HG02678 (cell line): ENCODE data around the gene AADACL3.
"Not testable (repeated sequence)": the region's sequence is repeated elsewhere in the genome, so short reads cannot be mapped to it uniquely, and the experiment has no call there.

Experiments
- ATAC-seq: cut with Tn5 transposase; IDR thresholded peaks from one replicate; pipeline ENCODE4 v1.9.1; 2021; ENCODE audit warnings: mild to moderate bottlenecking, moderate library complexity; ENCODE audit not compliant: unreplicated experiment

AADACL3 gene, protein sequence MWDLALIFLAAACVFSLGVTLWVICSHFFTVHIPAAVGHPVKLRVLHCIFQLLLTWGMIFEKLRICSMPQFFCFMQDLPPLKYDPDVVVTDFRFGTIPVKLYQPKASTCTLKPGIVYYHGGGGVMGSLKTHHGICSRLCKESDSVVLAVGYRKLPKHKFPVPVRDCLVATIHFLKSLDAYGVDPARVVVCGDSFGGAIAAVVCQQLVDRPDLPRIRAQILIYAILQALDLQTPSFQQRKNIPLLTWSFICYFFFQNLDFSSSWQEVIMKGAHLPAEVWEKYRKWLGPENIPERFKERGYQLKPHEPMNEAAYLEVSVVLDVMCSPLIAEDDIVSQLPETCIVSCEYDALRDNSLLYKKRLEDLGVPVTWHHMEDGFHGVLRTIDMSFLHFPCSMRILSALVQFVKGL

GRCh38 chr1:12715896-12716437 is at the start of gene AADACL3:
AADACL3 (plus strand) TSS chr1:12716110; CDS start chr1:12716177, 67 bp downstream.
- ATAC-seq, result no peak

- no peak for ATAC-seq
These were observed 49.7 kb upstream of the AADACL3 start for GRCh38 chr1:12666141-12666735.

DNA sequence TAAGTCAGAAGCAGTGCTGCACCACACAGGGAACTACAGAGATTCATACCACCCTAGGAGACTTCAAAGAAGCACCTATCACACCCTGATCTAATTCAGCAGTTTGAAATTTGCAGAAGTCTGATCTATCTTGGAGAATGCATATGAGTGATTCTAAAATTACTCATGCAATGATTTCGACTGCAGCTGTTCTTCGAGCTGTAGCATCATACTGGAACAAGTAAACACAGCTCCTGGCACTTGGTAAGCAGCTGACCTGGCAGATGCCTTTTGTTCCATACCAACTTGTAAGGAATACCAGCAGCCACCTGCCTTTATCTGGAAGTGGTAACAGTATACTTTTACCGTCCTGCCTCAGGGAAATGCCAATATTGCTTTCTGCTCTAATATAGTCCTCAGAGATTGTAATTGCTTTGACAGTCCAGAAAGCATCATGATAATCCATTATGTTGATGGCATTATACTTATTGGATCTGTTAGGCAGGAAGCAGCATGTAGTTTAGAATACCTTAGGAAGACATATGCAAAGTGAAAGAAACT is 46.3 kb upstream of the AADACL3 start:
- no peak for ATAC-seq

DNA sequence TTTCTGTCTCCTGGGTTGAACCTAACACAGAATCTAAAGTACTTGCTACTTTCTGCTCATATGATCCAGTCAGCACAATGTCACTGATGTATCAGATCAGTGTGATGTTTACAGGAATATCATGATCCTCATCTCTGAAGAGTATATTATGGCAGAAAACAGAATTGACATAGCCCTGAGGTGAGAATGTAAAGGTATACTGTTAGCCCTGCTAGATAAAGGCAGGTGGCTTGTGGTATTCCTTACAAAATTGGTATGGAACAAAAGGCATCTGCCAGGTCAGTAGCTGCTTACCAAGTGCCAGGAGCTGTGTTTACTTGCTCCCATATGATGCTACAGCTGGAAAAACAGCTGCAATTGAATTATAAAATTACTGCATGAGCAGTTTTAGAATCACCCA is 41.6 kb upstream of the AADACL3 start:
- no peak for ATAC-seq

- not testable (repeated sequence) for ATAC-seq
These were observed 39.8 kb upstream of the AADACL3 start for GRCh38 chr1:12676122-12676521.

GRCh38 chr1:12677565-12677964 is 38.3 kb upstream of the AADACL3 start:
- ATAC-seq, result no peak

DNA sequence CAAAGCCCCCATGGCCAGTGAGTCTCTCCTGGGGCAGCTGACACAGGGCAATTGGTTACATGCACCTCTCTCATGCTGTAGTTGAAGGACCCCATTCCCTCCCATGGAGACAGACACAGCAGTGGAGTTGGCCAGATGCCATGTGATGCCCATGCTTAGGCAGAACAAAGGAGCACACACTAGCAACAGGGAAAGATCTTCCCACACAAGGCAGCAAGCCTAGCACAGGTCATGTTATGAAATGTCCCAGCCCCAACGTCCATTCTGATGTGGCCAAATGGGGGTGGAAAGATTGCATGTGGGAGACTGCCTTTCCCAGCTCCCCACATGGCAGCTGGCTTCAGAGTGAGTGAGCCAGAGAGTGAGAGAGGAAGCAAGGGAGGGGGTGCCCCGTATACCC is 37.6 kb upstream of the AADACL3 start:
- ATAC-seq, result no peak

DNA sequence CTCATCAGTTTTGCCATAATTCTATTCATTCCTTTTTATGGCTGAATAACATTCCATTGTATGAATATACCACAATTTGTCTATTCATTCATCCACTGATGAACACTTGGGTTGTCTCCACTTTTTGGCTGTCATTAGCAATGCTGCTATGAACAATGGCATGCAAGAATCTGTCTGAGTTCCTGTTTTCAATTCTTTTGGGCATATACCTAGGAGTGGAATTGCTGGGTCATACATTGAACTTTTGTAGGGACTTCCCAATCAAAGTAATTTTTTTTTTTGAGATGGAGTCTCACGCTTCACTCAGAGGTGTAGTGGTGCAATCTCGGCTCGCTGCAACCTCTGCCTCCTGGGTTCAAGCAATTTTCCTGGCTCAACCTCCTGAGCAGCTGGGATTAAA is 37.1 kb upstream of the AADACL3 start:
- ATAC-seq, result no peak

- no peak for ATAC-seq
These were observed 25.8 kb upstream of the AADACL3 start for GRCh38 chr1:12690156-12690555.

DNA sequence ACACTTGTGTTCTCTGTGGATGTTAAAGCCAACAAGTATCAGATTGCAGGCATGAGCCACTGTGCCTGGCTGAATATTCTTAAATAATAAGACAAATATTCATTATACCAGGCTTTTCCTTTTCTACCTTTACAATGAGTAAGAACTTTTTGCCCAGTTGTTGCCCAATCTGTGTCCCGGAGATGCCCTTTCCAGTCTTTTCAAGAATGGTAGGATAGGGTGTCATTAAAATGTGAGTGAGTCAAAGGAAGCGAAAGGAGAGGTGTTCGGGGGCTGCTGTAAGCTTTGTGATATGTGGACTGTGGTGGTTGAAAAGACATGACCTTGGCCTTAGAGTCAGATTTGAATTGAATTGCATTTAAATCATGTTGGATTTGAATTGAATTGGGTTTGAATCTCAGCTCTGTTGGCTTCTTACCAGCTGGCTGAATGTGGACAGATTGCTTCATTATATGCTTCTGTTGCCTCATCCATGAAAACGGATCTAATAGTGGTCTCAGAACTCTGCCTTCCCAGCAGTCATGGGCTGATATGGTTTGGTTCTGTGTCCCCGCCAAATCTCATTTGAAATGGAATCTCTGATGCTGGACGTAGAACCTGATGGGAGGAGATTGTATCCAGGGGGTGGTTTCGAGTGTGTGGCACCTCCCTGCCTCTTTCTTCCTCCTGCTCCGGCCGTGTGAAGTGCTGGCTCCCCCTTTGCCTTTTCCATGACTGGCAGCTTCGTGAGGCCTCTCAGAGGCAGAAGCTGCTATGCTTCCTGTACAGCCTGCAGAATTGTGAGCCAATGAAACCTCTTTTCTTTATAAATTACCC is 22.7 kb upstream of the AADACL3 start:
- no peak for ATAC-seq

- no peak for ATAC-seq
These were observed 19.3 kb upstream of the AADACL3 start for GRCh38 chr1:12696658-12697057.

GRCh38 chr1:12697397-12697796 is 18.5 kb upstream of the AADACL3 start:
- no peak for ATAC-seq

DNA sequence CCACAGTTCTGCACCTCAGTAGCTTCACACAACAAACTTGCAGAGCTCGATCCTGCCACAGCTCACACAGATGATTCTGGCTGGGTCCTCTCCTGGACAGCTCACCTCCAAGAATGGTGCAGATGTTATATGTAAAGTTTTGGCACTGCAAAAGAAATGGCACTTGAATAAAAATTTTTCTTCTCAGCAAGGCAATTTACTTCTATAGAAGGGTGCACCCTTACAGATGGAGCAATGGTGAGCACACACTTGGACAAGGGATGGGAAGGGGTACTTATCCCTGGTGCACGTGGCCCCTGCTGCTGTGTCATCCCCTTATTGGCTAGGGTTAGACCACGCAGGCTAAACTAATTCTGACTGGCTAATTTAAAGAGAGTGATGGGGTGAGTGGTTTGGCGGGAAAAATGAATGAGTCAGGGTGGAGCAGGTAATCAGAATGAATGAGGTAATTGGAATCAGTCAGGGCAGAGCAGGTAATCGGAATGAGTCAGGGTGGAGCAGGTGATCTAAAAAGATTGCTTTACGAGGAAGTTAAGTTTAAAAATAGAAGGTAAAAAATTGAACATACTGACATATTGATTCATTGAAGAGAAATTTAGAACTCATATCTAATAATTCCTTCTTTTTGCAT is 12.0 kb upstream of the AADACL3 start:
- no peak for ATAC-seq

DNA sequence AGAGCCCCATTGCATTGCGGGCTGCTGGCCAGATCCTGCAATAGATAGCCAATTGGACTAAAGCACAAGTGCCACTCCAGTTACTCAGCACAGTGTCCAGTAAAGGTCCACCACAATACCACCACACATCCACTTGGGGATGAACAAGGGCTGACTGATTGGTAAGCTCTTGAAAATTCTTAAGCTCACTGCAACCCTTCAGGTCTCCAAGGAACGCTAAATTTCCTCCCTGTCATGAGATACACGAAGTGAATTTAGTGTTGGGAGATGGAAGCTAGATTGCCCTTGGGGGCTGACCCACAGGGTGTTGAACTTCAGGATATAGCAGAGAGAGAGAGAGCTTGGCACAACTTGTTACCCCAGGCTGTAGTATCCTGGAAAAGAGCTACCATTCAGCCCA is 9.8 kb upstream of the AADACL3 start:
- no peak for ATAC-seq

DNA sequence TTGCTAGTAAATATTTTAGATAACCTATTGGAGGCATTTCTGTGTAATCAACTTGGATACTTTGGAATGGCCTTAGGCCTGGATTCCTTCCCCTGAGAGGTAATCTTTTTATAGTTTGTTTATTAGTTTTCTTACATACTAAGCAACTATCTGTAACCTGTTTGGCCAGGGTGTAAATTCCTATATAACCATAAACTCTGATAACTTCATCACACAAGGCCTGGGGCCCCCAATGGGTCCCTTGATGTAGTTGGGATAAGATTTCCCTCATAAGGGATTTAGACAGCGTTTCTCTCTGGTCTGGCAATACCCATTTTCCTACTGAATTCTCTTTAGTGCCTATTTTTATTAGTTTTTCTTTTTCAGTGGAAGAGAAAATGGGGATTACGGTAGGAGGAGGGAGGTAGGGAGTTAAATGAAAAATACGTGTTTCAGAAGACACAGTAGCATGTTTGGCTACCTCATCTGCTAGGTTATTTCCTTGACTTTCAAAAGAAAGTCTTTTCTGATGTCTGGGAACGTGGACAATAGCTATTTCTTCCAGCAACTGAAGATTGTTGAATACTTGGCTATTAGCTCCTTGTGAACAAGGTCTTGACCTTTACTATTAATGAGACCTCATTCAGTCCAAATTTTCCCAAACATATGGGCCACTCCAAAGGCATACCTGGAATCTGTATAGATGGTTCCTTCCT is 7.4 kb upstream of the AADACL3 start:
- ATAC-seq, result no peak

DNA sequence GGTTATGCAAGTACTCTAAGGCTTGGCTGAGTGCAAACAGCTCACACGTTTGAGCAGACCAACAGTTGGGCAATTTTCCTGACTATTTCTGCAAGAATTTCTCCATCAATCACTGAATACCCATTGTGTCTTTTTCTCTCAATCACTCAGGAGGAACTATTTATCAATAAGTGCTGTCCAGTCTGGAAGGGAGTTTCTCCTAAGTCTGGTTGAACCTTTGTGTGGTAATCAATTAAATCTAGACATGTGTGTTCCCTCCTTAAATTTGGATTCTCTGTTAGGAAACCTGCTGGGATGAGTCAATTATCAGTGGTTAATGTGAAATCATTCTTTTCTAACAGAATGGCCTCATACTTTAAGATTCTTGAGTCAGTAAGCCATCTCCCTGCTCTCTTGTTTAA is 6.8 kb upstream of the AADACL3 start:
- no peak for ATAC-seq

GRCh38 chr1:12709696-12710095 is 6.2 kb upstream of the AADACL3 start:
- ATAC-seq, result no peak

DNA sequence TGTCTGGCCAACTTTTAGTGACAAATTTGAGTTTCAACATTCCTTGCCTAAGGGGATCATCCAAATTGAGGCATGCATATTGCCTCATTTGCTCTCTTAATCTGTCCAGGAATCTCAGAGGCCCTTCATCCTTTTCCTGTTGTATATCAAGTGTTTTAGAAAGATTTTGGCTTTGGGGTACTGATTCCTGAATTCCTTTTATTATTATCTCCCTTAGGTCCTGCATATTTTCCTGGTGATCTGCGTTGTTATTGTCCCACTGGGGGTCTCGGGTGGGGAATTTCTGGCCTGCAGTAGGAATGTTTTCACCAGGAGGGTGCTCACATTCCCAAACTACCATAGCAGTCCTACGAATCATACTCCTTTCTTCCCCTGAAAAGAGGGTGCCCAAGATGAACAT is 4.4 kb upstream of the AADACL3 start:
- ATAC-seq, result no peak

GRCh38 chr1:12712076-12712475 is 3.8 kb upstream of the AADACL3 start:
- no peak for ATAC-seq

DNA sequence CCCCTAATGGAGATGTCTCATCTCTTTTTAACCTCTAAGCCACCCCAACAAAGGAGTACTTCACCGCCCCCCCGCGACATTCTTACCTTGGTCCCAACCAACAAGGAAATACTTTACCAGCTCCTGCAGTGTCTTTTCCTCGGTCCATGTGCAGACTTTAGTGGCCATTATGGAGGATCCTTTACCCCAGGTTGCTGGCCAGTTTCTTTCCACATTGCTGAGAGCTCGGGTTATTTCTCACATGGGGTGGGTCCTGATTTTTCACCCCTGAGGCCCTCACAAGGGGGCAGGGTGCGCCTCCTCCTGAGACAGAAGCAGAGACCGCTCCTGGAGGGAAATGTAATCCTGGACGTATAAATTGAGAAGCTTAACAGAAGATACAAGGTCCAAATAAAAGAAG is 3.0 kb upstream of the AADACL3 start:
- ATAC-seq, result no peak
